ENCODE data around the gene COLQ.
A peak's percentile ranks its signal among the peaks of the same experiment; 100 is the strongest.
"Not testable (repeated sequence)": the region's sequence is repeated elsewhere in the genome, so short reads cannot be mapped to it uniquely, and the experiment has no call there.

COLQ gene

GRCh38 chr3:15521573-15521965, at the start of gene COLQ:
TSS of gene COLQ (minus strand) at chr3:15521706. CDS start at chr3:15521625, 81 bp downstream.
- DNase-seq = no peak

- no peak for DNase-seq
Measured at GRCh38 chr3:15563190-15563589, 41.7 kb upstream of the COLQ start.

- DNase-seq = no peak
Measured at GRCh38 chr3:15562560-15562959, 41.1 kb upstream of the COLQ start.

DNA sequence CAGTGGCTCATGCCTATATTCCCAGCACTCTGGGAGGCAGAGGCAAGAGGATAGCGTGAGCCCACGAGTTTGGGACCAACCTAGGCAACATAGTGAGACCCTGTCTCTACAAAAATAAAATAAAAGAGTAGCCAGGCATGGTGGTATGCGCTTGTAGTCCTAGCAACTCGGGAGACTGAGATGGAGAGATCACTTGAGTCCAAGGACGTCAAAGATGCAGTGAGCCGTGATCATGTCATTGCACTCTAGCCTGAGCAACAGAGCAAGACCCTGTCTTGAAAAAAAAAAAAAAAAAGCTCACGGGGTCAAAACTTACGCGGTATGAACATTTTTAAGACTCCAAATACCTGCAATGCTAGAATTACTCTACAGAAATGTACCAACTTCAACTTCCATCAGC, 37.1 kb upstream of the COLQ start:
- no peak for DNase-seq

DNA sequence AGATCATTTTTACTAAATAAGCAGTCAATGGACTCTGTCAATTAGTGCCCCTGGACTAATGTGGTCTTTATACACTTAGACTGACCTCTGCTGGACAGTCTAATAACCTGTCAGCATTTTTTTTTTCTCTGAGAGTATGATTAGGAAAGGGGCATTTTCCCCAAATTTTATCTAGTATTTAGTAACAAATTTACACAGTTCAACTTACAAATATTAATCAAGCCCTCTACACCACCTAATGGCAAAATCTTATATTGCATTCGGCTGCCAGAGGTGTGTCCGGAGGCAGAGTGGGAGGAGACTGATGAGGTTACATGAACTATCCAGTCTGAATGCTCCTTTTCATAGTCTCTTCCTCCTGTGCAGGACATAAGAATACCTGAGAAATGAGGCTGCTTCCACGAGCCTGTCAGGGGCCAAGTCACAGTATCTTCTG, 36.0 kb upstream of the COLQ start:
- DNase-seq = peak in 3 of 56 donors; percentile 4 to 24 (median 12)

DNA sequence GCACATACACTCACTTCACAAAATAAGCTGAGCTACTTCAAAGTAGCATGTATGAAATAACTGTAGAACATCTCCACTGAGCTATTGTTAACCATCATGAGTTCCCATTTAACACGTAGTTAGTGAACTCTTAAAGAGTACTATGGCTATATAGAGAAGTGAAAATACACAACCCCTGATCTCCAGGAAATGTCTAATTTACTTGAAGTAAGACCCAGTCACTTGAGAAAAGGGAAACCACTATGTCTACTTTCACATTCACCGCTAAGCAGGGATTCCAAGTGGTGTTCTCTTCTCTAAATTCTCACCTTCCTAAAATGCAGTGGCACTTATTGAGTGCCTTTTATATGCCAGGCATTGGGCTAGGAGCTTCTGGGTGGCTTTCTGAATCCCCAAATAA, 35.0 kb upstream of the COLQ start:
- DNase-seq = no peak

GRCh38 chr3:15553749-15554148, 32.2 kb upstream of the COLQ start:
- DNase-seq = no peak

DNA sequence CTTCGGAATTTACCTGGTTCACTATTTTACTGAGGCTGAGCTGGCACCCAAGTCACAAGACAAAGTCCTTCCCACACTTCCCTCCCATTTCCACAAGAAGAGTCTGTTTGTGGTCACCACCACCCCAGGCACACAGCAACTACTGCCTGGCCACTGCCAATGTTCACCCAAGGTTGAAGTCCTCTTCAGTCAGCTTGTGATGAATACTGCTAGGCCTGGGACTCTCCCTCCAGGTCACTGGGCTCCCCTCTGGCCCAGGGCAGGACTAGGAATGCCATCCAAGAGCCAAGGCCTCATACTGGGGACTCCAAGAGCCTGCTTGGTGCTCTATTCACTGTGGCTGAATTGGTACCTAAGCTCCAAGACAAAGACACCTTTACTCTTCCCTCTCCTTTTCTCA, 30.4 kb upstream of the COLQ start:
- no peak for DNase-seq

GRCh38 chr3:15549846-15550245, 28.3 kb upstream of the COLQ start:
- no peak for DNase-seq

GRCh38 chr3:15542614-15543013, 21.1 kb upstream of the COLQ start:
- DNase-seq = peak in 2 of 56 donors; percentile 4 to 18

DNA sequence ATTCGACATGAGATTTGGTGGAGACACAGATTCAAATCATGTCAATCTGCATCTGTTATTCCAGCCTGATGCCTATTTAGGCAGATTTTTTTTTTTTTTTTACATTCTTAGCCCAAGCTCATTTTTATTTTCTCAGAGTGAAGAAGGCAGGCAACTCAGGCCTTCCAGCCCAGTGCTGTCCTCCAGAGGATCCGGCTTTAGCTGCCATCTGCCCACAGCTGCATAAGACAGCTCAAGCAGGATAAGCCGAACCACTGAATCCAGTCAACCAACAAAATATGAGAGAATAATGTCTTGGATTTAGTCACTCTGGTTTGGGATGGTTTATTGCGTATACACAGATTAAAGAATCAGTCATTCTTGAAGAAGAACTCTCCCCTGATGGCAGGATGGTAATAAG, 19.9 kb upstream of the COLQ start:
- DNase-seq = no peak

- no peak for DNase-seq
Measured at GRCh38 chr3:15539066-15539465, 17.6 kb upstream of the COLQ start.

DNA sequence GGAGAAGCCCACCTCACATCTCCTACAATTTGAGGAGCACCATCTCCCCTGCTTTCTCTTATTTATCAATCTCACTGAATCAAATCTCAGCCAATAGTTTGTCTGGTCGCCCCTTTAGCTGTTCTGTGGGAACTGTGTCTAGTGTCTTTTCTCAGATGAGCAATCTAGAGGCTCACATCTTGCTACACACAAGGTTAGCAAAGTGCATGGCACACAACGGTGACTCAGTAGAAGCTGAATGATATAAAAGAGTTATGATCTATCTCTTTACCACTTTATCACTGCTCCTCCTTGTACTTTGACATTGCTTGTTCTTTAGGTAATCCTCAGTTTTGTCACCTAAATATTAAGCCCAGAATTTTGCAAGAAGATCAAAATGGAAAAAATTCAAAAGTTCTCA, 16.8 kb upstream of the COLQ start:
- no peak for DNase-seq

GRCh38 chr3:15536856-15537255, 15.3 kb upstream of the COLQ start:
- DNase-seq = no peak

DNA sequence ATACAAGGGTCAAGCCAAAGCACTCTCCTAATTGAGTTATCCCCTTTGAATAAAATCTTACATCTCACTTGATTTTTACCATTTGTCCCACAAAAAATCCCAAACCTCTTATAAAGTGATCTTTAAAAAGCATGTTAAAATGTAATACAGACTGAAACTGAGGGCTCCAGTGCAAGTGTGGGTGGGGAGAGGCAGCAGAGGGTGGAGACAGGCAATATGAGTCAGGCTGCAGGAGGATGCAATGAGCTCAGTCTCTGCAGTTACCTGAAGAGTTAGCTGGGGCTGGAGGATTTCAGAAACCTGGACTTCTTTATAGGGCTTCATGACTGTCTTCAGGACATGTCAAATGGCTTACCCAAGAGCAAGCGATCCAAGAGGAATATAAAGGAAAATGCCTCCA, 14.2 kb upstream of the COLQ start:
- DNase-seq = no peak

- not testable (repeated sequence) for DNase-seq
Measured at GRCh38 chr3:15532614-15533013, 11.1 kb upstream of the COLQ start.

- no peak for DNase-seq
Measured at GRCh38 chr3:15531346-15531745, 9.8 kb upstream of the COLQ start.

DNA sequence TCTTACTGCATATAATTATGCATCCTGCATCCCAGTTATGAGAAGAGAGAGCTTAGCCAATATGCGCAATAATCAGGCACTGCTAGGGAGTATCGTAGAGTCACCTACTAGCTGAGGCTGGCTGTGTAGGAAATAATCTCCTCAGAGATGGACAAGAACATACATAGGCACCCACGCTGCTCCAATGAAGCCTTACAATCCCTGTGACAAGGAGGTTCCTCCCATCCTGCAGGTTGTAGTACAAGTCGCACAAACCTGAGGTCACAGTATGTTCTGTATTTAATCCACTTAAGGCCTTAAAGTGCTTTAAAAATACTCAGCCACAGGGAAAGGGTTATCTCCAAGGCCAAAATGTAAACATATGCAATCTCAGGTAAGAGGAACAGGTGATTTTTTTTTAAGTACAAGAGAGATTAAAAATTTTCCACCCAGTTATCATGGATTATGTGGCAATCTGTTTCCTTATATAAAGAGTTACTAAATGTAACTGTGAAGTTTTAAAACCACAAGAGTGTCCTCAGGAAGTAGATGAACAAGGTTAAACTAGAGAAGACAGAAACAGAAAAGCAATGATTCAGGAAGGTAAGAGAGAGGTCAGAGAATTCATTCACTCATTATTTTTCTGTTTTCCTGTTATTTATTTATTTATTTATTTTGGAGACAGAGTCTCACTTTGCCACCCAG, 7.5 kb upstream of the COLQ start:
- no peak for DNase-seq

- no peak for DNase-seq
Measured at GRCh38 chr3:15527031-15527459, 5.5 kb upstream of the COLQ start.

DNA sequence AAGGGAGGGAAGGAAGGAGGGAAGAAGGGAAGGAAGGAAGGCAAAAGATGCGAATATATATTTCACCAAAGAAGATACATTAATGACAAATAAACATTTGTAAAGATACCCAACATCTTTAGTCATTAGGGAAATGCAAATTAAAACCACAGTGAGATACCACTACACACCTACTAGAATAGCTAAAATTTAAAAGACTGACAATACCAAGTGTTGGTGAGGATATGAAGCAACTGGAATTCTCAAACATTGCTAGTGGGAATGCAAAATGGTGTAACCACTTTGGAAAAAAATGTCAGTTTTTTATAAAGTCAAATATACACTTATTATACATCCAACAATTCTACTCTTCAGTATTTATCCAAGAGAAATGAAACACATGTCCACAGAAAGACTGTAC, 4.3 kb upstream of the COLQ start:
- DNase-seq = no peak

DNA sequence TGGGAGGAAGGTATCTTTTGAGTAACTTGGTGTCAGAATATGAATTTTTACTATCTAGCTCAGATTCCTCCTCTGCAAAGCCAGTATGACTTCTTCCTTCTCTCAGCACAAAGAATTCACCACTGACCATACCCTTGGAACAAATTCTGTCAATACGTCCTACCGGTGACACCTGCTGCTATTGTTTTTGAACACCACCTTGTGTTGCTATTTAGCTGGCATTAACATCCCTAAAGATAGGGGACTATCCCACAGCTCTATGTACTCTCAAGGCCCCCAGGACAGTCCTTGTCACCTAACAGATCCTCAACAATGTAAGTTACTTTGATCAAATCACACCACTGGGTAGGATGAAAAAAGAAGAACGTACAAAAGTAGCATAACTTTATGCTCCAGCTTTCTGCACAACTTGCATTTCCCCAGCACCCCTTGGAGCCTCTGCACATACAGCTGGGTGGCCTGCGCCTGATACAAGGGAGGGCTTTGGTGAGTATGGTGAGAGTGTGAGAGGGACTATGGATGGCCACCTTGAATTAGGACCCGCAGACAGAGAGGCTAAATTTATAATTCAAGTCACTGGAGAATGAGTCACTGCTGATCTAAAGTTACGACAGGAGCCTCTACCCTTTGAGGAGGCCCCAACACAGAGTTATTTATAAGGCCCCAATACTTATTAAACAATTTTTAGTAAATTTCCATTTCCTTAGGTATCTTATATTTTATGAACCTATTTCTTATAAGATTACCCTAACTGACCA, 2.3 kb upstream of the COLQ start:
- no peak for DNase-seq

DNA sequence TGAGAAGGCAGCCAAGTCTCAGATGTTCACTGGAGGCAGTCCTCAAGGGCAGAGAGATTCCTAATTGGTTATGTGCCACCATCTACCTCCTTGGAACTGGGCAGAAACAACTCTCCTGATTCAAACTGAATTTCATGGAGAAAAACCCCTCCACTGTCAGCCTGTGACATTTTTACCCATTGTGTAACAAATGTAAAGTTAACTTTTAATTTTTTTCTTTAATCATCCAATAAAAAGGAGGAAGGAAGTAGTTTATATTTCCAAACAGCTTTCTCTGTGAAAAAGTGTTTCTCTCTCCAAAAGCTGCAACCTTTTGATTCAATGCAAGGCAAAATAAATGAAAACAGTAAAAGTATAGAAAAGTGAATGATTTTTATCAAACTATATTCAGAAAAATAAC, 510 bp upstream of the COLQ start:
- no peak for DNase-seq

All from amygdala (tissue), 56 donors.